ENCODE data around the gene PTX4. TPM values are rescaled to one million over a fixed set of nuclear protein-coding genes. Genes with fewer than 3 reads are reported as not detected.

The PTX4 gene
- total RNA-seq, 1 donor from 2014 or later, result 2.2 TPM

- Mint-ChIP-seq H3K4me3 (ENCODE audit: unreplicated experiment) (no peak overlapping the region), H3K27ac (ENCODE audit: unreplicated experiment) (no peak overlapping the region), H3K9me3 (ENCODE audit: unreplicated experiment) (peaks cover 5% of the 10 kb centered on the region), H3K36me3 (ENCODE audit: unreplicated experiment) (no peaks in the 10 kb centered on the region), H3K4me1 (ENCODE audit: low read depth, unreplicated experiment) (peaks cover 7% of the 10 kb centered on the region), H3K27me3 (ENCODE audit: unreplicated experiment) (peaks cover 6% of the 10 kb centered on the region)
- TF ChIP-seq CTCF (IDR thresholded peaks at IDR 0.05; ENCODE audit: partially characterized antibody, unreplicated experiment), result no peak
- DNase-seq, result no peak
Observed at GRCh38 chr16:1489077-1489476, 333 bp upstream of the PTX4 start.

GRCh38 chr16:1488054-1488601 lies 616 bp downstream of the PTX4 start:
- H3K27ac Mint-ChIP-seq (ENCODE audit: unreplicated experiment), result no peak overlapping the region
- peaks cover 7% of the 10 kb centered on the region for H3K27me3 Mint-ChIP-seq (ENCODE audit: unreplicated experiment)
- DNase-seq, result no peak
- H3K4me3 Mint-ChIP-seq (ENCODE audit: unreplicated experiment), result no peak overlapping the region
- no peaks in the 10 kb centered on the region for H3K36me3 Mint-ChIP-seq (ENCODE audit: unreplicated experiment)
- peaks cover 5% of the 10 kb centered on the region for H3K9me3 Mint-ChIP-seq (ENCODE audit: unreplicated experiment)
- peaks cover 9% of the 10 kb centered on the region for H3K4me1 Mint-ChIP-seq (ENCODE audit: low read depth, unreplicated experiment)
- no peak for TF ChIP-seq CTCF (IDR thresholded peaks at IDR 0.05; ENCODE audit: partially characterized antibody, unreplicated experiment)

GRCh38 chr16:1487395-1488053 lies 1.2 kb downstream of the PTX4 start:
- no peaks in the 10 kb centered on the region for H3K36me3 Mint-ChIP-seq (ENCODE audit: unreplicated experiment)
- no peak for DNase-seq
- H3K4me3 Mint-ChIP-seq (ENCODE audit: unreplicated experiment), result no peak overlapping the region
- H3K27ac Mint-ChIP-seq (ENCODE audit: unreplicated experiment), result no peak overlapping the region
- H3K4me1 Mint-ChIP-seq (ENCODE audit: low read depth, unreplicated experiment), result peaks cover 8% of the 10 kb centered on the region
- H3K9me3 Mint-ChIP-seq (ENCODE audit: unreplicated experiment), result peaks cover 2% of the 10 kb centered on the region
- TF ChIP-seq CTCF (IDR thresholded peaks at IDR 0.05; ENCODE audit: partially characterized antibody, unreplicated experiment), result no peak
- peaks cover 5% of the 10 kb centered on the region for H3K27me3 Mint-ChIP-seq (ENCODE audit: unreplicated experiment)

GRCh38 chr16:1486551-1487390 lies 2.0 kb downstream of the PTX4 start:
- no peak for DNase-seq
- Mint-ChIP-seq H3K9me3 (ENCODE audit: unreplicated experiment) (no peaks in the 10 kb centered on the region), H3K27me3 (ENCODE audit: unreplicated experiment) (peaks cover 5% of the 10 kb centered on the region), H3K27ac (ENCODE audit: unreplicated experiment) (no peak overlapping the region), H3K36me3 (ENCODE audit: unreplicated experiment) (no peaks in the 10 kb centered on the region), H3K4me3 (ENCODE audit: unreplicated experiment) (no peak overlapping the region), H3K4me1 (ENCODE audit: low read depth, unreplicated experiment) (peaks cover 5% of the 10 kb centered on the region)
- no peak for TF ChIP-seq CTCF (IDR thresholded peaks at IDR 0.05; ENCODE audit: partially characterized antibody, unreplicated experiment)
